H1 (cell line): ENCODE results near the gene TBX3. TPM values are rescaled to one million over a fixed set of nuclear protein-coding genes. Genes with fewer than 3 reads are reported as not detected.
"Not testable (repeated sequence)": the region's sequence is repeated elsewhere in the genome, so short reads cannot be mapped to it uniquely, and the experiment has no call there.

Experiments used
- CTCF ChIA-PET: fragments of 300-600 bp; sonication (Branson Sonifier 250); formaldehyde crosslinking; loops from one replicate; lab custom pipeline; 2021; ENCODE audit not compliant: partially characterized antibody; lab: Charles Lee
- POLR2A ChIA-PET: fragments of 300-600 bp; sonication (Branson Sonifier 250); formaldehyde crosslinking; loops from one replicate; lab custom pipeline; 2021; ENCODE audit warnings: inconsistent platforms; ENCODE audit not compliant: partially characterized antibody; lab: Charles Lee
- DNase-seq, 2 experiments: peaks; one replicate each; pipeline versions ENCODE4 v3.0.0 to v3.0.0-alpha.2; 2010 to 2022; ENCODE audit warnings: low spot score in 2 of 2, low read depth in 1 of 2, mixed read lengths in 1 of 2
- FAIRE-seq: peaks from 2 replicates; lab custom pipeline; 2011; peaks lifted over from hg19 to GRCh38; lab: Jason Lieb, UNC
- H2AFZ ChIP-seq: 2 replicates; pipeline ENCODE4 v1.8.1; 2012; ENCODE audit warnings: low read length, inconsistent platforms
- H2AK5ac ChIP-seq: 2 replicates; pipeline ENCODE4 v1.6.1; 2013; ENCODE audit warnings: low read depth, low read length
- H2BK120ac ChIP-seq: replicated peaks from 2 replicates; pipeline ENCODE3; 2013; ENCODE audit warnings: low read depth, low read length, inconsistent platforms
- H2BK12ac ChIP-seq: 2 replicates; pipeline ENCODE4 v1.6.1; 2013; ENCODE audit warnings: low read depth, low read length
- H2BK15ac ChIP-seq: 2 replicates; pipeline ENCODE4 v1.6.1; 2013; ENCODE audit warnings: low read length
- H2BK20ac ChIP-seq: 2 replicates; pipeline ENCODE4 v1.6.1; 2013; ENCODE audit warnings: low read length
- H2BK5ac ChIP-seq: 2 replicates; pipeline ENCODE4 v1.6.1; 2013; ENCODE audit warnings: low read depth, low read length
- H3K14ac ChIP-seq: 2 replicates; pipeline ENCODE4 v1.6.1; 2013; ENCODE audit warnings: inconsistent platforms; ENCODE audit not compliant: insufficient read length
- H3K18ac ChIP-seq: 2 replicates; pipeline ENCODE4 v1.6.1; 2013; ENCODE audit warnings: low read length; ENCODE audit errors: extremely low read depth
- H3K23ac ChIP-seq: 2 replicates; pipeline ENCODE4 v1.6.1; 2013; ENCODE audit warnings: inconsistent platforms; ENCODE audit not compliant: insufficient read length
- H3K23me2 ChIP-seq: 2 replicates; pipeline ENCODE4 v1.6.1; 2013; ENCODE audit warnings: low read depth, low read length
- H3K27ac ChIP-seq: 2 replicates; pipeline ENCODE4 v1.6.1; 2011; ENCODE audit warnings: low read depth, low read length, inconsistent platforms
- H3K27me3 ChIP-seq, 4 experiments: replicated peaks in 1 of 4; 1 replicate in 1 of 4; 2 replicates in 3 of 4; pipeline versions ENCODE4 v1.6.1 to v1.8.1; 2011 to 2013; ENCODE audit warnings: low read length in 3 of 4, mild to moderate bottlenecking in 3 of 4, inconsistent platforms in 2 of 4, mixed read lengths in 2 of 4, moderate library complexity in 1 of 4; ENCODE audit not compliant: control insufficient read depth in 3 of 4, insufficient read depth in 3 of 4; ENCODE audit errors: extremely low read depth in 1 of 4
- H3K36me3 ChIP-seq, 4 experiments: 2 replicates each; pipeline versions ENCODE4 v1.6.1 to v1.8.1; 2011 to 2013; ENCODE audit warnings: mild to moderate bottlenecking in 4 of 4, low read length in 3 of 4, moderate library complexity in 2 of 4, control low read depth in 1 of 4, inconsistent platforms in 1 of 4; ENCODE audit not compliant: insufficient read depth in 4 of 4, control insufficient read depth in 2 of 4
- H3K4ac ChIP-seq: replicated peaks from 2 replicates; pipeline ENCODE3; 2013; ENCODE audit warnings: low read length, low read depth, mixed read lengths, inconsistent platforms; ENCODE audit not compliant: insufficient read length
- H3K4me1 ChIP-seq, 4 experiments: replicated peaks in 1 of 4; 1 replicate in 1 of 4; 2 replicates in 3 of 4; pipeline versions ENCODE4 v1.6.1 to v1.8.1; 2011 to 2013; ENCODE audit warnings: low read length in 3 of 4, inconsistent platforms in 2 of 4, mixed read lengths in 1 of 4; ENCODE audit not compliant: insufficient read depth in 4 of 4, control insufficient read depth in 3 of 4
- H3K4me2 ChIP-seq, 2 experiments: 2 replicates each; pipeline versions ENCODE4 v1.6.1 to v1.8.1; 2011 to 2013; ENCODE audit warnings: low read depth in 2 of 2, low read length in 2 of 2, control low read depth in 1 of 2, inconsistent platforms in 1 of 2, mild to moderate bottlenecking in 1 of 2; ENCODE audit not compliant: insufficient read depth in 1 of 2
- H3K4me3 ChIP-seq, 4 experiments: fragments of 200-600, 300-600 bp in 1 of 4; sonication (generic), shearing (Covaris generic), sonication (Bioruptor Twin) in 1 of 4; 2 replicates each; pipeline versions ENCODE4 v1.5.1 to v1.8.1; 2011 to 2016; ENCODE audit warnings: low read length in 4 of 4, low read depth in 3 of 4, control low read depth in 2 of 4, inconsistent platforms in 2 of 4, mild to moderate bottlenecking in 2 of 4, mixed read lengths in 1 of 4, moderate library complexity in 1 of 4; ENCODE audit not compliant: insufficient read depth in 2 of 4; ENCODE audit errors: extremely low read depth in 1 of 4
- H3K56ac ChIP-seq: replicated peaks from 2 replicates; pipeline ENCODE3; 2013; ENCODE audit warnings: low read depth, mild to moderate bottlenecking, mixed read lengths, low read length, inconsistent platforms; ENCODE audit not compliant: insufficient read length
- H3K79me1 ChIP-seq: 2 replicates; pipeline ENCODE4 v1.6.1; 2013; ENCODE audit warnings: low read depth, low read length, control low read depth
- H3K79me2 ChIP-seq, 2 experiments: 2 replicates each; pipeline versions ENCODE4 v1.6.1 to v1.8.1; 2012 to 2013; ENCODE audit warnings: low read length in 2 of 2, mild to moderate bottlenecking in 2 of 2, inconsistent platforms in 1 of 2; ENCODE audit not compliant: insufficient read depth in 2 of 2, control insufficient read depth in 1 of 2
- H3K9ac ChIP-seq, 4 experiments: replicated peaks in 1 of 4; 1 replicate in 1 of 4; 2 replicates in 3 of 4; pipeline versions ENCODE4 v1.6.1 to v1.8.1; 2011 to 2013; ENCODE audit warnings: low read depth in 3 of 4, low read length in 3 of 4, control low read depth in 2 of 4, mild to moderate bottlenecking in 2 of 4, moderate library complexity in 2 of 4, inconsistent platforms in 1 of 4; ENCODE audit errors: extremely low read depth in 1 of 4
- H3K9me3 ChIP-seq, 2 experiments: 2 replicates each; pipeline versions ENCODE4 v1.6.1 to v1.8.1; 2012 to 2013; ENCODE audit warnings: mild to moderate bottlenecking in 2 of 2, moderate library complexity in 2 of 2, control low read depth in 1 of 2, inconsistent platforms in 1 of 2, low read depth in 1 of 2, low read length in 1 of 2, mixed read lengths in 1 of 2; ENCODE audit not compliant: insufficient read depth in 2 of 2
- H4K20me1 ChIP-seq, 2 experiments: replicated peaks in 1 of 2; 2 replicates each; pipeline versions ENCODE3 to v1.8.1; 2011 to 2013; ENCODE audit warnings: inconsistent platforms in 2 of 2, low read length in 2 of 2, mild to moderate bottlenecking in 1 of 2; ENCODE audit not compliant: insufficient read depth in 2 of 2, control insufficient read depth in 1 of 2
- H4K5ac ChIP-seq: 2 replicates; pipeline ENCODE4 v1.6.1; 2013; ENCODE audit warnings: low read length, low read depth, mixed read lengths, inconsistent platforms; ENCODE audit not compliant: insufficient read length
- H4K8ac ChIP-seq: 2 replicates; pipeline ENCODE4 v1.8.0; 2013; ENCODE audit warnings: mild to moderate bottlenecking, moderate library complexity, low read length, inconsistent platforms; ENCODE audit not compliant: insufficient read depth; ENCODE audit errors: extremely low read depth
- H4K91ac ChIP-seq: replicated peaks from 2 replicates; pipeline ENCODE3; 2013; ENCODE audit warnings: low read length, mixed read lengths, inconsistent platforms; ENCODE audit not compliant: insufficient read length
- WGBS, 2 experiments: shearing (Covaris generic) in 1 of 2; methylation state at CpG; one replicate each; pipeline versions ENCODE4 v1.1.6 to v1.1.7; 2013 to 2015; ENCODE audit warnings: low lambda C conversion rate in 2 of 2, mixed read lengths in 2 of 2, inconsistent platforms in 1 of 2, low coverage in 1 of 2, missing lambda C conversion rate in 1 of 2; ENCODE audit not compliant: insufficient replicate concordance in 2 of 2, insufficient coverage in 1 of 2, insufficient read length in 1 of 2; ENCODE audit errors: extremely low coverage in 1 of 2, missing lambda C conversion rate in 1 of 2; 5-methylcytosine and 5-hydroxymethylcytosine counted together
- polyA plus RNA-seq, 7 experiments: library from polyadenylated mRNA; depleted of rRNA in 3 of 7; stranded (reverse) in 5 of 7; unstranded in 2 of 7; fragments of >200 nt in 5 of 7; fragments of 200-250 nt in 2 of 7; gene quantifications; 1 replicate in 5 of 7; 2 replicates in 1 of 7; 4 replicates in 1 of 7; pipeline versions ENCODE4 v1.2.1 to v1.2.3, GENCODE V29; 2011 to 2013; ENCODE audit warnings: missing spikeins in 2 of 7, mixed read lengths in 2 of 7
- total RNA-seq: library from RNA; stranded (reverse); fragmentation: NEBNext Ultra II Directional; extraction: Animal tissue kit (Norgen Biotek cat#: 25700); gene quantifications from 2 replicates; pipeline ENCODE4 v1.2.1, GENCODE V29; 2021

Gene TBX3
- total and polyA plus RNA-seq, 2 of the 8 experiments (the other 6 are each of a cell fraction or from before 2014, with no cell fraction given): 0.09 to 1.0 TPM

DNA sequence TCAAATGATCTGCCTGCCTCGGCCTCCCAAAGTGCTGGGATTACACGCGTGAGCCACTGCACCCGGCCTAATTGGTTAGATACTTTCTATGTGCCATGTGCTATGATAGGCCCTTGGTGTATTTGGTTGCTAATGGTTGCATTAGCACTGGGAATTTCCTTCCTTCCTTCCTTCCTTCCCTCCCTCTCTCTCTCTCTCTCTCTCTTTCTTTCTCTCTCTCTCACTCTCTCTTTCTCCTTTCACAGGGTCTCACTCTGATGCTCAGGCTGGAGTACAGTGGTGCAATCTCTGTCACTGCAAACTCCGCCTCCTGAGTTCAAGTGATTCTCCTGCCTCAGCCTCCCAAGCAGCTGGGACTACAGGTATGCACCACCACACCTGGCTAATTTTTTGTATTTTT lies 38.2 kb upstream of the TBX3 start:
- H2BK20ac ChIP-seq, H4K91ac ChIP-seq, H3K9me3 ChIP-seq, H3K14ac ChIP-seq, H3K4me2 ChIP-seq, FAIRE-seq, H2BK15ac ChIP-seq, H3K36me3 ChIP-seq, DNase-seq, H3K79me2 ChIP-seq, H2BK12ac ChIP-seq, H4K8ac ChIP-seq, H4K5ac ChIP-seq, POLR2A ChIA-PET, H3K27me3 ChIP-seq, H3K4ac ChIP-seq, H3K79me1 ChIP-seq, H3K27ac ChIP-seq, H2BK5ac ChIP-seq, H4K20me1 ChIP-seq, H3K18ac ChIP-seq, H2AK5ac ChIP-seq, H3K56ac ChIP-seq, H3K9ac ChIP-seq, H3K23me2 ChIP-seq, H3K23ac ChIP-seq, H2BK120ac ChIP-seq, H2AFZ ChIP-seq, H3K4me1 ChIP-seq, H3K4me3 ChIP-seq: not testable (repeated sequence)
- WGBS, 2 experiments: 91% methylated on average over 5 of the region's 5 CpGs; no CpG with 5 or more reads in 1 of the 2 experiments
- CTCF ChIA-PET: interaction anchor here (0.6 to 1.1 kb wide), 2 partner anchors 59 to 248 kb away, joined by 3 read pairs; no protein-coding TSS in a partner anchor
